ENCODE results near the gene MUCL3.

DNA sequence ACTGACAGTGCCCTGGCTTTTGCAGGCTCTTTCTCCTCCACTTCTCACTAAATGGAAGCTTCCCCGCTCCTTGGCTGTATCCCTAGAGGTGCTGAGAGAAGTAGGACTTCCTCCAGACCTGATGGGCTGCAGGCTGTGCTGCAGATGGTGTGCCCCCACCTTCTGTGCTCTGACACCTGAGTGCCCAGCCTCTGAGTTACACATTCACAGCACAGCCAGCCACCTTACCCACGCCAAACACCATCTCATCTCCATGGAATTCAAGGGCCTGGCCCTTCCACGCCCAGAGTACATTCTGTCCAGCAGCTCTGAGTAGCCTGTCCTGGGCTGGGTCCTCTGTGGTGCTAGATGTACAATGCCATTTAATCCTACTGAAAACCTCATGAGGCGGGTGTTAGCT, 14.1 kb upstream of the MUCL3 start:
- TF ChIP-seq CTCF (IDR thresholded peaks at IDR 0.05) (no peak), POLR2A (IDR thresholded peaks at IDR 0.05) (no peak), POLR2AphosphoS5 (IDR thresholded peaks at IDR 0.05) (no peak)

Measured in breast epithelium (tissue), 3 donors.